ENCODE measurements around the gene KRT1.
"Not testable (repeated sequence)": the region's sequence is repeated elsewhere in the genome, so short reads cannot be mapped to it uniquely, and the experiment has no call there.

Gene KRT1

GRCh38 chr12:52680363-52680762, at the start of gene KRT1:
KRT1 (minus strand) TSS chr12:52680407; CDS start chr12:52680348, 59 bp downstream.
- no peak for DNase-seq (ENCODE audit: low spot score)

GRCh38 chr12:52729147-52729546, 48.9 kb upstream of the KRT1 start:
- no peak for DNase-seq (ENCODE audit: low spot score)

GRCh38 chr12:52728374-52728773, 48.2 kb upstream of the KRT1 start:
- DNase-seq (ENCODE audit: low spot score) = no peak

GRCh38 chr12:52727037-52727436, 46.8 kb upstream of the KRT1 start:
- DNase-seq (ENCODE audit: low spot score) = no peak

GRCh38 chr12:52726451-52726850, 46.2 kb upstream of the KRT1 start:
- DNase-seq (ENCODE audit: low spot score) = no peak

- no peak for DNase-seq (ENCODE audit: low spot score)
These were observed 44.2 kb upstream of the KRT1 start for GRCh38 chr12:52724384-52724783.

- DNase-seq (ENCODE audit: low spot score) = no peak
These were observed 42.5 kb upstream of the KRT1 start for GRCh38 chr12:52722680-52723079.

- no peak for DNase-seq (ENCODE audit: low spot score)
These were observed 41.7 kb upstream of the KRT1 start for GRCh38 chr12:52721838-52722470.

GRCh38 chr12:52720365-52720886, 40.2 kb upstream of the KRT1 start:
- no peak for DNase-seq (ENCODE audit: low spot score)

GRCh38 chr12:52716061-52716460, 35.9 kb upstream of the KRT1 start:
- DNase-seq (ENCODE audit: low spot score) = no peak

GRCh38 chr12:52715416-52715815, 35.2 kb upstream of the KRT1 start:
- DNase-seq (ENCODE audit: low spot score) = no peak

- DNase-seq (ENCODE audit: low spot score) = no peak
These were observed 34.7 kb upstream of the KRT1 start for GRCh38 chr12:52714887-52715281.

- no peak for DNase-seq (ENCODE audit: low spot score)
These were observed 34.0 kb upstream of the KRT1 start for GRCh38 chr12:52713960-52714886.

- DNase-seq (ENCODE audit: low spot score) = not testable (repeated sequence)
These were observed 31.9 kb upstream of the KRT1 start for GRCh38 chr12:52712122-52712521.

- no peak for DNase-seq (ENCODE audit: low spot score)
These were observed 30.5 kb upstream of the KRT1 start for GRCh38 chr12:52710730-52711129.

GRCh38 chr12:52708010-52708409, 27.8 kb upstream of the KRT1 start:
- DNase-seq (ENCODE audit: low spot score) = no peak

GRCh38 chr12:52704464-52704863, 24.3 kb upstream of the KRT1 start:
- no peak for DNase-seq (ENCODE audit: low spot score)

GRCh38 chr12:52703878-52704277, 23.7 kb upstream of the KRT1 start:
- no peak for DNase-seq (ENCODE audit: low spot score)

- no peak for DNase-seq (ENCODE audit: low spot score)
These were observed 23.2 kb upstream of the KRT1 start, which contains the start of gene KRT77 for GRCh38 chr12:52703424-52703823. KRT77 (minus strand) TSS chr12:52703524; CDS start chr12:52703434, 90 bp downstream.

GRCh38 chr12:52702338-52702737, 22.1 kb upstream of the KRT1 start:
- DNase-seq (ENCODE audit: low spot score) = no peak

- DNase-seq (ENCODE audit: low spot score) = no peak
These were observed 21.1 kb upstream of the KRT1 start for GRCh38 chr12:52701281-52701680.

GRCh38 chr12:52699960-52700359, 19.8 kb upstream of the KRT1 start:
- no peak for DNase-seq (ENCODE audit: low spot score)

GRCh38 chr12:52699373-52699772, 19.2 kb upstream of the KRT1 start:
- no peak for DNase-seq (ENCODE audit: low spot score)
